Esophagus muscularis mucosa (tissue), 3 donors: ENCODE data around the gene GTPBP10.

Experiments
- CTCF ChIP-seq, 3 experiments: fragments of 200-600 bp in 2 of 3; fragments of 450-650 bp in 1 of 3; sonication (generic) in 2 of 3; IDR thresholded peaks; one replicate each; pipeline ENCODE4 v1.5.1; 2017 to 2019; ENCODE audit warnings: antibody characterized with exemption in 3 of 3, mild to moderate bottlenecking in 2 of 3, moderate library complexity in 1 of 3
- EP300 ChIP-seq: sonication (generic); formaldehyde crosslinking; IDR thresholded peaks from one replicate; pipeline ENCODE4 v1.6.1; 2017; ENCODE audit warnings: antibody characterized with exemption

- TF ChIP-seq CTCF (IDR thresholded peaks at IDR 0.05) (no peak), EP300 (no peak)
Measured at GRCh38 chr7:90334193-90334843, 12.2 kb upstream of the GTPBP10 start.
